Upper lobe of right lung (tissue), 1 donor: Measurements from ENCODE around the gene LRCH4. TPM values are rescaled to one million over a fixed set of nuclear protein-coding genes. Genes with fewer than 3 reads are reported as not detected.

Experiments
- ATAC-seq: fragments of 200-7000 bp; cut with Tn5 transposase; one replicate; pipeline ENCODE4 v1.9.1; 2020; ENCODE audit warnings: mild to moderate bottlenecking, moderate library complexity
- DNase-seq: peaks from one replicate; pipeline ENCODE4 v3.0.0-alpha.2; 2020
- H3K27ac ChIP-seq: fragments of 200-600 bp; one replicate; pipeline ENCODE4 v1.8.0; 2022
- H3K27me3 ChIP-seq: fragments of 200-600 bp; one replicate; pipeline ENCODE4 v1.8.0; 2022; ENCODE audit warnings: mild to moderate bottlenecking
- H3K36me3 ChIP-seq: fragments of 200-600 bp; one replicate; pipeline ENCODE4 v1.8.0; 2022
- H3K4me1 ChIP-seq: fragments of 200-600 bp; one replicate; pipeline ENCODE4 v1.8.0; 2022
- H3K4me3 ChIP-seq: fragments of 200-600 bp; one replicate; pipeline ENCODE4 v1.8.0; 2022; ENCODE audit warnings: mild to moderate bottlenecking
- H3K9me3 ChIP-seq: fragments of 200-600 bp; one replicate; pipeline ENCODE4 v1.8.0; 2022
- intact Hi-C: fragments of 100-400 bp; cut with DNase I; formaldehyde crosslinking; loops from one replicate; pipeline ENCODE4 v1.11.0; 2022
- long read RNA-seq: library from polyadenylated mRNA; unstranded; transcript quantifications from one replicate; pipeline ENCODE4 v2.0.0, GENCODE V29; 2021
- total RNA-seq: library from RNA; stranded (reverse); fragmentation: NEBNext Ultra II Directional; extraction: Animal tissue kit (Norgen Biotek cat#: 25700); gene quantifications from one replicate; pipeline ENCODE4 v1.2.1, GENCODE V29; 2021
- TF ChIP-seq, protein P1 (sequence below): fragments of 200-600 bp; IDR thresholded peaks from one replicate; pipeline ENCODE4 v1.8.0; 2022; ENCODE audit warnings: antibody characterized with exemption
- donor health status: DM: no; HTN: yes; CAD: no; lungs with severe emphysema.

LRCH4 gene, protein sequence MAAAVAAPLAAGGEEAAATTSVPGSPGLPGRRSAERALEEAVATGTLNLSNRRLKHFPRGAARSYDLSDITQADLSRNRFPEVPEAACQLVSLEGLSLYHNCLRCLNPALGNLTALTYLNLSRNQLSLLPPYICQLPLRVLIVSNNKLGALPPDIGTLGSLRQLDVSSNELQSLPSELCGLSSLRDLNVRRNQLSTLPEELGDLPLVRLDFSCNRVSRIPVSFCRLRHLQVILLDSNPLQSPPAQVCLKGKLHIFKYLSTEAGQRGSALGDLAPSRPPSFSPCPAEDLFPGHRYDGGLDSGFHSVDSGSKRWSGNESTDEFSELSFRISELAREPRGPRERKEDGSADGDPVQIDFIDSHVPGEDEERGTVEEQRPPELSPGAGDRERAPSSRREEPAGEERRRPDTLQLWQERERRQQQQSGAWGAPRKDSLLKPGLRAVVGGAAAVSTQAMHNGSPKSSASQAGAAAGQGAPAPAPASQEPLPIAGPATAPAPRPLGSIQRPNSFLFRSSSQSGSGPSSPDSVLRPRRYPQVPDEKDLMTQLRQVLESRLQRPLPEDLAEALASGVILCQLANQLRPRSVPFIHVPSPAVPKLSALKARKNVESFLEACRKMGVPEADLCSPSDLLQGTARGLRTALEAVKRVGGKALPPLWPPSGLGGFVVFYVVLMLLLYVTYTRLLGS
- 88.0 TPM for total RNA-seq
- long read RNA-seq, transcript LRCH4-201 (18 exons, 2,552 nt): major isoform, 20 of 39 reads
- long read RNA-seq, partial matches to known transcripts: 3 of 39 reads
- long read RNA-seq, other reads (novel, unspliced or antisense): 15 of 39 reads

DNA sequence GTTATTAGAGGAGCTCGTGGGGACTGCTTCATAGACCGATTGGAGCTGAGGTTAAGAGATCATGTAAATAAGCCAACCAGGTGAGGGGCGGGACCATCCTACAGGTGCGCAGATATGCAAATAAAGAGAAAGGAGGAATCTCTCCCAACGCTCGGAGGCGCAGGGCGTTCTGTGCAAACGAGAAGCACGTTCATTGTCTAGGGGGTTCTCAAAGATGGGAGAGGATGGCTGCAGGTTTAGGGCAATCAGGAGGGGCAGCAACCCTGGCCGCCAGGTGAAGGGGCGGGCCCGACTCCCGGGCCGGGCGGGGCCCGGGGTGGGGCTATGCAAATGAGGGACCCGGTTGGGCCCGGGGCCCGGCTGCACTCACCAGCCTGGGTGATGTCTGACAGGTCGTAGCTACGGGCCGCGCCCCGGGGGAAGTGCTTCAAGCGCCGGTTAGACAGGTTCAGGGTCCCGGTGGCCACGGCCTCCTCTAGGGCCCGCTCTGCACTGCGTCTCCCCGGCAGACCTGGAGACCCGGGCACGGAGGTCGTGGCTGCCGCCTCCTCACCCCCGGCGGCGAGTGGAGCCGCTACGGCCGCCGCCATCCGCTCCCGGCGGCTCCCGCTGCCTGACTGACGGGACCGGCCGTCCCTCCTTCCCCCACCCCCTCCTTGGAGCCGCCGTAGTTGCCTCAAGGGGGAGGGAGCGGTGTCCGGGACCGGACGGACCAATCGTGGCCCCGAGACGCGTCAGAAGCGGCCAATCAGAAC lies at the start of gene LRCH4:
Gene LRCH4 (minus strand): TSS at position 619 of the 755 bp plus-strand sequence. CDS start 29 bp downstream, at position 590.
- peaks cover 41% of the 10 kb centered on the region for H3K4me1 ChIP-seq
- peak; percentile 35 for ATAC-seq
- intact Hi-C loops: no loop called here
- peaks cover 25% of the 10 kb centered on the region for H3K36me3 ChIP-seq
- H3K4me3 ChIP-seq: peak within 1 kb of the TSS; percentile 98
- H3K27ac ChIP-seq: peak within 1 kb of the TSS; percentile 99
- TF ChIP-seq, protein P1, sequence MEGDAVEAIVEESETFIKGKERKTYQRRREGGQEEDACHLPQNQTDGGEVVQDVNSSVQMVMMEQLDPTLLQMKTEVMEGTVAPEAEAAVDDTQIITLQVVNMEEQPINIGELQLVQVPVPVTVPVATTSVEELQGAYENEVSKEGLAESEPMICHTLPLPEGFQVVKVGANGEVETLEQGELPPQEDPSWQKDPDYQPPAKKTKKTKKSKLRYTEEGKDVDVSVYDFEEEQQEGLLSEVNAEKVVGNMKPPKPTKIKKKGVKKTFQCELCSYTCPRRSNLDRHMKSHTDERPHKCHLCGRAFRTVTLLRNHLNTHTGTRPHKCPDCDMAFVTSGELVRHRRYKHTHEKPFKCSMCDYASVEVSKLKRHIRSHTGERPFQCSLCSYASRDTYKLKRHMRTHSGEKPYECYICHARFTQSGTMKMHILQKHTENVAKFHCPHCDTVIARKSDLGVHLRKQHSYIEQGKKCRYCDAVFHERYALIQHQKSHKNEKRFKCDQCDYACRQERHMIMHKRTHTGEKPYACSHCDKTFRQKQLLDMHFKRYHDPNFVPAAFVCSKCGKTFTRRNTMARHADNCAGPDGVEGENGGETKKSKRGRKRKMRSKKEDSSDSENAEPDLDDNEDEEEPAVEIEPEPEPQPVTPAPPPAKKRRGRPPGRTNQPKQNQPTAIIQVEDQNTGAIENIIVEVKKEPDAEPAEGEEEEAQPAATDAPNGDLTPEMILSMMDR: no peak
- H3K27me3 ChIP-seq: no peaks in the 10 kb centered on the region
- peak; percentile 88 for DNase-seq
- no peaks in the 10 kb centered on the region for H3K9me3 ChIP-seq

DNA sequence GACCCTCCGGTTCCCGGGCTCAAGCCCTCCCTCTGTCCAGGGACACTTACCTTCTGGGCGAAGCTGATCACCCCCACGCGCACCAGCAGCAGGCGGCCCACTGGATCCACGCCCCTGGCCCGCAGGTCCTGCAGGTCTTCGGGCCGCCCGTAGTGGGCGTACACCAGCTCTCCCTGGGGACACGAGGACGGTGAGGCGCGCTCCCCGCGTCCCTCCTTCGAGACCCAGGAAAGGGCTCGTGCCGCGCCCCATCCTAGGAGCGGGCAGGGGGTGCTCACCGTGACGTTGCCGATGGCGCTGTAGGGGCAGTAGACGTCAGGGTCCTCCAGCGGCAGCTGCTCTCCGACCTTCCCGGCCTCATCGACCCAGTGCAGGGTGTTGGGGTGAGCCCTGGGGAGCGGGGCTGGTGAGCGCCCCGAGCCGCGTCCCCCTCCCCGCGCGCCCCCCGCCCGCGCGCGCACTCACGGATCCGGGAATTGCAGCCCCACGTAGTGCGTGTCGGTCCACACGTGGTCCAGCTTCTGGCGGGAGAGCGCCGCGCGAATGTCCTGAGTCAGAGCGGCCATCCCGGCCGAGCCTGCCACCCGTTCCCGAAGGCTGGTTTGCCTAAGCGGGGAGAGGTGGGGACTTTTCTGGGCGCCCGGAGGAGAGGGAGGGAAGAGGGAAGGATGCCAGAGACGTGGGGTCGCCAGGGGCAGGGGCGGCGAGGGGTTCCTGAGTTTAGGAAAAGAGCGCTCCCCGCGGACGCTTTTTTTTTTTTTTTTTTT lies 47.2 kb upstream of the LRCH4 start:
- peak; percentile 85 for ATAC-seq
- H3K4me3 ChIP-seq: peak overlapping the region; percentile 54
- H3K27me3 ChIP-seq: peaks cover 17% of the 10 kb centered on the region
- TF ChIP-seq, protein P1: peak; percentile 40
- peaks cover 6% of the 10 kb centered on the region for H3K4me1 ChIP-seq
- H3K36me3 ChIP-seq: no peaks in the 10 kb centered on the region
- no peaks in the 10 kb centered on the region for H3K9me3 ChIP-seq
- peak; percentile 80 for DNase-seq
- no peak overlapping the region for H3K27ac ChIP-seq
- intact Hi-C loops: no loop called here

DNA sequence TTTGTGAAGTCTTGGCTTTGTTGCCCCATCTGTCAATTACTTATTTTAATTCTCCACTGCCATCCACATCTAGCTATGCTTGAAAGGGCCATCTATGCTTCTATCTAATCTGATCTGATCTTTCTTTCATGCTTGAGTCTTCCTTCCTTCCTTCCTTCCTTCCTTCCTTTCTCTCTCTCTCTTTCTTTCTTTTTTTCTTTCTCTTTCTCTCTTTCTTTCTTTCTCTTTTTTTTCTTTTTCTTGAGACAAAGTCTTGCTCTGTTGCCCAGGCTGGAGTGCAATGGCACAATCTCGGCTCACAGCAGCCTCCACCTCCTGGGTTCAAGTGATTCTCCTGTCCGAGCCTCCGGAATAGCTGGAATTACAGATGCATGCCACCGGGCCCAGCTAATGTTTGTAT lies 44.1 kb upstream of the LRCH4 start:
- ATAC-seq (no peak), DNase-seq (no peak)
- no peaks in the 10 kb centered on the region for H3K36me3 ChIP-seq
- H3K27me3 ChIP-seq: peaks cover 17% of the 10 kb centered on the region
- no peak overlapping the region for H3K4me3 ChIP-seq
- no peaks in the 10 kb centered on the region for H3K9me3 ChIP-seq
- intact Hi-C loops: no loop called here
- H3K4me1 ChIP-seq: peaks cover 15% of the 10 kb centered on the region
- TF ChIP-seq, protein P1: no peak
- H3K27ac ChIP-seq: no peak overlapping the region

DNA sequence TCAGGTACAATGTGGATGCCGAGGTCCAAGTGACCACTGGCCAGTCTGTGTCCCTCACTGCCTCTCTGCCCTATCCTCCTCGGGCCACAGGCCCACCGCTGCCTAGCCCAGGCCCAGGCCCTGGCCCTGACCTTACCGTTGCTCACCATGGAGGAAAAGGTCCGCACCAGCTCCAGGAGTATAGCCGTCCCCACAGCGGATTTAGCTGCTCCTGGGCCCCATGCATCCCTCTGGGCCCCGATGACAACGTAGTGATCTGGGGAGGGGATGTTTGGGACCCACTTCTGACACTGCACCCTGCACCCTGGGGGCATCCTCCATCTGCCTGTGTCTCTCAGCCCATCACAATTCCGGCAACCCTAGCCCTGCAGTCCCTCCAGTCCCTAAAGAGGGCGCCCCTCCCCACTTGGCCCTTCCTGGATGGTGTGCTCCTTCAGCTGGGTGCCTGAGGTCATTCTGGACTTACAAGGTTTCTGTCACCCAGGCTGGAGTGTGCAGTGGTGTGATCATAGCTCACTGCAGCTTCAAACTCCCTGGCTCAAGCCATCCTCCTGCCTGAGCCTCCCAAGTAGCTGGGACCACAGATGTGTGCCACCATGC lies 43.3 kb upstream of the LRCH4 start:
- ATAC-seq (peak; percentile 15), DNase-seq (no peak)
- intact Hi-C loops: no loop called here
- H3K9me3 ChIP-seq: no peaks in the 10 kb centered on the region
- H3K27me3 ChIP-seq: peaks cover 12% of the 10 kb centered on the region
- H3K36me3 ChIP-seq: no peaks in the 10 kb centered on the region
- TF ChIP-seq, protein P1: peak; percentile 15
- H3K4me3 ChIP-seq: no peak overlapping the region
- no peak overlapping the region for H3K27ac ChIP-seq
- H3K4me1 ChIP-seq: peaks cover 15% of the 10 kb centered on the region

DNA sequence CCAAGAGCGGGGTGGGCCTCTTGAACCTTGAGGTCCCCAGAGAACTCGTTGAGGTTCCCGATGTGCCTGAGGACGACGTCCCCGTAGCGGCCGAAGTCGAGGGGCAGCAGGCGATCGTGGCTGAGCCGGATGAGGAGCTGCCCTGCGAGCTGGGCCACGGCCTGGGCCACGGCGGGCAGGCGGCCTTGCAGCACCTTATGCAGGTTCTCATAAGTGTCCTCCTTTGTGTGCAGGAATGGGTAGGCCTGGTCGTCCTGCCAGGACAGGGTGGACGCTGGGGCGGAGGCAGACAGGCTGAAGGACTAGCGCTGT lies 41.3 kb upstream of the LRCH4 start:
- ATAC-seq: no peak

More for the DNA sequence above, 41.3 kb upstream of the LRCH4 start:
- Histone ChIP-seq H3K27me3 (no peaks in the 10 kb centered on the region), H3K4me1 (peaks cover 9% of the 10 kb centered on the region), H3K4me3 (no peak overlapping the region), H3K27ac (peak overlapping the region; percentile 8), H3K36me3 (no peaks in the 10 kb centered on the region), H3K9me3 (no peaks in the 10 kb centered on the region)
- intact Hi-C loops: no loop called here
- DNase-seq: no peak
- TF ChIP-seq, protein P1: no peak
